RWPE1 (cell line): ENCODE data around the gene SIX5.

ENCODE experiments used
- CTCF ChIA-PET: fragments of 350-600 bp; sonication (Branson Sonifier 250); formaldehyde crosslinking; extraction: SDS; loops from one replicate; lab custom pipeline; 2021; lab: Yijun Ruan, JAX
- POLR2A ChIA-PET: fragments of 400-600 bp; formaldehyde crosslinking; extraction: SDS; loops from one replicate; lab custom pipeline; 2020; ENCODE audit warnings: antibody characterized with exemption; ENCODE audit not compliant: low non-redundant PET; lab: Yijun Ruan, JAX
- DNase-seq: peaks from one replicate; pipeline ENCODE4 v3.0.0; 2012; ENCODE audit warnings: low spot score
- H3K27ac ChIP-seq: fragments of 450-650 bp; 2 replicates; pipeline ENCODE4 v1.5.1; 2017
- TF ChIP-seq, protein P1 (sequence below): fragments of 450-650 bp; conservative IDR thresholded peaks from 2 replicates; pipeline ENCODE4 v1.5.1; 2017; ENCODE audit warnings: low read depth, mild to moderate bottlenecking

Gene SIX5

DNA sequence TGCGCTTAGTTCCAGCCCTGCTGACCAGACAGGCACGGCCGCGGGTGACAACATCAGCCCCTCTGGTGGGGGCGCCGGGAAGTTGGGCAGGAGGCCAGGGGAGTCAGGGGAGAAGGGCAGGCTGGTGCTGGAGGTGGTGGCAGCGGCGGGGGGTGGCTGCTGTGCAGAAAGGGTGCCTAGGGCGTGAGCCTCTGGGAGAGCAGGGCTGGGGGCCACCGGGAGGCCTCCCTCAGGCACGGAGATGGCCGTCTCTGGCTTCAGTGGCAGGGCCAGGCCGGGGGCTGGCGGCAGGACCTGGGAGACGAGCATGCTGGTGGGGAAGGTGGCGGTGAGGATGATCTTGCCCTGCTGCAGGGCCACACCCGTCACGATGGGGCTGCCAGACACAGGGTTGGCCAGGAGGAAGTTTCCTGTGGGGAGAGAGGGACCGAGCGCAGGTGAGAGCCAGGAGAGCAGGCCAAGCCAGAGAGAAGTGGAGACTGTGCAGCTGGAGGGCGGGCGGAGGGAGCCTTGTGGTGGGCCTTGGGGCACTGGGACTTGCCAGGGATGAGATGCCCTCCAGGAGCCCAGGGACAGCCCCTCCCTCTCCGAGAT, 3.3 kb downstream of the SIX5 start:
- POLR2A ChIA-PET, result no interaction called here
- TF ChIP-seq, protein P1, sequence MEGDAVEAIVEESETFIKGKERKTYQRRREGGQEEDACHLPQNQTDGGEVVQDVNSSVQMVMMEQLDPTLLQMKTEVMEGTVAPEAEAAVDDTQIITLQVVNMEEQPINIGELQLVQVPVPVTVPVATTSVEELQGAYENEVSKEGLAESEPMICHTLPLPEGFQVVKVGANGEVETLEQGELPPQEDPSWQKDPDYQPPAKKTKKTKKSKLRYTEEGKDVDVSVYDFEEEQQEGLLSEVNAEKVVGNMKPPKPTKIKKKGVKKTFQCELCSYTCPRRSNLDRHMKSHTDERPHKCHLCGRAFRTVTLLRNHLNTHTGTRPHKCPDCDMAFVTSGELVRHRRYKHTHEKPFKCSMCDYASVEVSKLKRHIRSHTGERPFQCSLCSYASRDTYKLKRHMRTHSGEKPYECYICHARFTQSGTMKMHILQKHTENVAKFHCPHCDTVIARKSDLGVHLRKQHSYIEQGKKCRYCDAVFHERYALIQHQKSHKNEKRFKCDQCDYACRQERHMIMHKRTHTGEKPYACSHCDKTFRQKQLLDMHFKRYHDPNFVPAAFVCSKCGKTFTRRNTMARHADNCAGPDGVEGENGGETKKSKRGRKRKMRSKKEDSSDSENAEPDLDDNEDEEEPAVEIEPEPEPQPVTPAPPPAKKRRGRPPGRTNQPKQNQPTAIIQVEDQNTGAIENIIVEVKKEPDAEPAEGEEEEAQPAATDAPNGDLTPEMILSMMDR, result no peak
- H3K27ac ChIP-seq, result peak overlapping the region; percentile 98
- CTCF ChIA-PET, result interaction anchor here (0.6 to 0.7 kb wide), 2 partner anchors 65 to 178 kb away, joined by 3 to 4 read pairs; no protein-coding TSS in a partner anchor
- DNase-seq, result no peak

GRCh38 chr19:45764945-45765701, 3.9 kb downstream of the SIX5 start:
- TF ChIP-seq, protein P1, result no peak
- POLR2A ChIA-PET, result interaction anchor here (0.6 kb wide), 2 partner anchors 49 to 93 kb away, joined by 3 read pairs; no protein-coding TSS in a partner anchor
- H3K27ac ChIP-seq, result peak overlapping the region; percentile 98
- no peak for DNase-seq
- CTCF ChIA-PET, result interaction anchor here (0.6 to 0.7 kb wide), 2 partner anchors 65 to 179 kb away, joined by 3 to 4 read pairs; no protein-coding TSS in a partner anchor

DNA sequence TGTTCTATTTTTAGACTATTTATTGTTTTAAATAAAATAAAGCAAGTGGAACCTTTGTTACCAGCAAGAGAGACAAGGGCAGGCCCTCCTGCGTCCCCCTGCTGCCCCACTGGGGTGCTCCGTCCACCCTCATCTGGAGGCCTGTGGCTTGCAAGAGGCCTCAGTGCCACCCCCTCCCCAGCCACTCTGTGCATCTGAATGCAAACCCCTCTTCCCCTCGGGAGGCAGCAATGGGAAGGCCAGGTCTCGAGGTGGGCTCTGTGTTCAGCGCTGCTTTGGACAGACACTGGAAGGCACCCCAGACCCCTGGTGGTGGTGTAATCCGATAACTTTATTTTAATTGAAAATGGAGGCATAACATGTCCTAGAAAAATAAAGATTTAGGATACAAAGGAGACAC, 4.6 kb downstream of the SIX5 start:
- CTCF ChIA-PET, result interaction anchor here (0.6 kb wide), 1 partner anchor 47 kb away, joined by 3 read pairs; no protein-coding TSS in a partner anchor
- TF ChIP-seq, protein P1, result no peak
- H3K27ac ChIP-seq, result peak overlapping the region; percentile 98
- DNase-seq, result no peak
- POLR2A ChIA-PET, result interaction anchor here (0.6 kb wide), 1 partner anchor 48 kb away, joined by 3 read pairs; no protein-coding TSS in a partner anchor

- DNase-seq, result no peak
- peak overlapping the region; percentile 98 for H3K27ac ChIP-seq
- ChIA-PET CTCF (interaction anchor here (0.6 to 1.2 kb wide), 2 partner anchors 46 to 53 kb away, joined by 3 to 4 read pairs; no protein-coding TSS in a partner anchor), POLR2A (no interaction called here)
- TF ChIP-seq, protein P1, result no peak
Observed at GRCh38 chr19:45763691-45764294, 5.3 kb downstream of the SIX5 start.

- CTCF ChIA-PET, result interaction anchor here (0.6 to 1.2 kb wide), 2 partner anchors 21 to 54 kb away, joined by 3 to 4 read pairs; no protein-coding TSS in a partner anchor
- TF ChIP-seq, protein P1, result no peak
- DNase-seq, result no peak
- POLR2A ChIA-PET, result no interaction called here
- peak overlapping the region; percentile 98 for H3K27ac ChIP-seq
Observed at GRCh38 chr19:45762870-45763631, 6.0 kb downstream of the SIX5 start.
